ENCODE measurements around the gene CHEK1.

CHEK1 gene

GRCh38 chr11:125674210-125674609 lies 49.2 kb downstream of the CHEK1 start:
- TF ChIP-seq, protein P1, sequence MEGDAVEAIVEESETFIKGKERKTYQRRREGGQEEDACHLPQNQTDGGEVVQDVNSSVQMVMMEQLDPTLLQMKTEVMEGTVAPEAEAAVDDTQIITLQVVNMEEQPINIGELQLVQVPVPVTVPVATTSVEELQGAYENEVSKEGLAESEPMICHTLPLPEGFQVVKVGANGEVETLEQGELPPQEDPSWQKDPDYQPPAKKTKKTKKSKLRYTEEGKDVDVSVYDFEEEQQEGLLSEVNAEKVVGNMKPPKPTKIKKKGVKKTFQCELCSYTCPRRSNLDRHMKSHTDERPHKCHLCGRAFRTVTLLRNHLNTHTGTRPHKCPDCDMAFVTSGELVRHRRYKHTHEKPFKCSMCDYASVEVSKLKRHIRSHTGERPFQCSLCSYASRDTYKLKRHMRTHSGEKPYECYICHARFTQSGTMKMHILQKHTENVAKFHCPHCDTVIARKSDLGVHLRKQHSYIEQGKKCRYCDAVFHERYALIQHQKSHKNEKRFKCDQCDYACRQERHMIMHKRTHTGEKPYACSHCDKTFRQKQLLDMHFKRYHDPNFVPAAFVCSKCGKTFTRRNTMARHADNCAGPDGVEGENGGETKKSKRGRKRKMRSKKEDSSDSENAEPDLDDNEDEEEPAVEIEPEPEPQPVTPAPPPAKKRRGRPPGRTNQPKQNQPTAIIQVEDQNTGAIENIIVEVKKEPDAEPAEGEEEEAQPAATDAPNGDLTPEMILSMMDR (IDR thresholded peaks at IDR 0.05; ENCODE audit: low read length, missing control alignments) = no peak
- no peak for DNase-seq (ENCODE audit: low read depth)
- no peak overlapping the region for H3K4me3 ChIP-seq (replicated peaks; ENCODE audit: low read depth, low read length)

- no peak for DNase-seq (ENCODE audit: low read depth)
- TF ChIP-seq, protein P1 (IDR thresholded peaks at IDR 0.05; ENCODE audit: low read length, missing control alignments) = no peak
- H3K4me3 ChIP-seq (replicated peaks; ENCODE audit: low read depth, low read length) = no peak overlapping the region
These were observed 50.2 kb downstream of the CHEK1 start for GRCh38 chr11:125675196-125675595.

DNA sequence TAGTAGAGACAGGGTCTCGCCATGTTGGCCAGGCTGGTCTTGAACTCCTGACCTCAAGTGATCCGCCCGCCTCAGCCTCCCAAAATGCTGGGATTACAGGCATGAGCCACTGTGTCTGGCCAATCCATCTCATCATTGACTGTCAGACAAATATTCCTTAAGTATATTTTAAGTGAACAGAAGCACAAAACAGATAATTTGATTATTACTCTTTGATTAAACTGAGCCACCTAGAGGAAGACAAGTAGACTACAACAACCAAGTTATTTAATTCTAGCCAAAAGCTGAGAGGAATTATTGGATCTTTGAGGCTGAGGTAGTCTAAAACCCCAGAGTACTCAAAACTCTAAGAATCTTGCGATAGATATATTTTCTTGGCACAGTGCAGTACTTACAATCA lies 54.4 kb downstream of the CHEK1 start:
- no peak for DNase-seq (ENCODE audit: low read depth)
- H3K4me3 ChIP-seq (replicated peaks; ENCODE audit: low read depth, low read length) = no peak overlapping the region
- TF ChIP-seq, protein P1 (IDR thresholded peaks at IDR 0.05; ENCODE audit: low read length, missing control alignments) = peak; percentile 29

DNA sequence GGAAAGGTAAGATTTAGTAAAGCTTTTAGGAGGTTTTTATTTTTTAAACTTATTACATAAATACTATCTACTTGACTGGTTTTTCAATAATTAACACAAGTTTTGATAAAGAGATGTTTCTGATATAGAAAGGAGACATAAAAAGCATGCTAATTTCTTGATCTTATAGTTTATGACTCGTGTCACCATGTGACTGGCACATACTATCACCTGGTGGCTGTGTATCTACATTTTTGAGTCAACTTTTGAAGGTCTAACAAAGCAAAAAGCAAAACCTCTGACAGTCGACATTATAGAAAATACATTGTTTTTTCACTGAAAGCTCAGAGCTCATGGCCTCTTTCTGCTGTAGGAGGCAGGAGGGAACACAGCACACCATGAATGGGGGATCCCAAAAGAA lies 54.9 kb downstream of the CHEK1 start:
- H3K4me3 ChIP-seq (replicated peaks; ENCODE audit: low read depth, low read length) = no peak overlapping the region
- no peak for DNase-seq (ENCODE audit: low read depth)
- TF ChIP-seq, protein P1 (IDR thresholded peaks at IDR 0.05; ENCODE audit: low read length, missing control alignments) = no peak

- TF ChIP-seq, protein P1 (IDR thresholded peaks at IDR 0.05; ENCODE audit: low read length, missing control alignments) = no peak
- no peak within 1 kb of the TSS for H3K4me3 ChIP-seq (replicated peaks; ENCODE audit: low read depth, low read length)
- DNase-seq (ENCODE audit: low read depth) = no peak
These were observed 55.8 kb downstream of the CHEK1 start, which contains the start of gene ACRV1 for GRCh38 chr11:125680747-125681146. ACRV1 (minus strand) TSS chr11:125680847; CDS start chr11:125680780, 67 bp downstream.

- DNase-seq (ENCODE audit: low read depth) = no peak
These were observed 60.3 kb downstream of the CHEK1 start for GRCh38 chr11:125685228-125685627.

DNA sequence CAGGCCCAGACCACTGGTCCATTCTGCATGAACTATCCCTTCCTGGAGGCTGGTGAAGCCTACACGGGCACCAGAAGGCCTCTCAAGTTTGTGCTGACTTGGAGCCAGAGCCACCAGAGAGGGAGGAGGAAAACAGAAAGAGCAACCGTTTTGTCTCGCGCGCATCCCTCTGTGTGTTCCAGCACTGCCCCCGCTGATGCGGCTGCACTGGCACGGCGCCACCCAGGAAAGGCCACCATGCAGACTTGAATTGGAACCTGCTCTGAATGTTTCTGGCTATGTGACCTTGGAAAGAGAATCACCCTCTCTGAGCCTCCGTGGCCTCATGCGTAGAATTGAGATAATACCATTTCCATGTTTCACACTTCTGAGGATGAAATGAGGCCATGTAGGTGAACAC lies 63.1 kb downstream of the CHEK1 start:
- no peak overlapping the region for H3K4me3 ChIP-seq (replicated peaks; ENCODE audit: low read depth, low read length)
- TF ChIP-seq, protein P1 (IDR thresholded peaks at IDR 0.05; ENCODE audit: low read length, missing control alignments) = no peak
- no peak for DNase-seq (ENCODE audit: low read depth)

More at GRCh38 chr11:125685228-125685627, 60.3 kb downstream of the CHEK1 start:
- no peak overlapping the region for H3K4me3 ChIP-seq (replicated peaks; ENCODE audit: low read depth, low read length)
- TF ChIP-seq, protein P1 (IDR thresholded peaks at IDR 0.05; ENCODE audit: low read length, missing control alignments) = no peak
